Right lobe of liver (tissue), 4 donors: Measurements from ENCODE around the gene PXDN.

Source experiments
- POLR2A ChIP-seq: fragments of 450-650 bp; IDR thresholded peaks from one replicate; pipeline ENCODE4 v1.6.1; 2017; ENCODE audit warnings: antibody characterized with exemption, mild to moderate bottlenecking
- TF ChIP-seq, protein P1 (sequence below), 4 donors: fragments of 200-600 bp in 3 of 4; fragments of 450-650 bp in 1 of 4; IDR thresholded peaks; one replicate each; pipeline versions ENCODE4 v1.5.1 to v1.8.0; 2016 to 2022; ENCODE audit warnings: antibody characterized with exemption in 4 of 4, mild to moderate bottlenecking in 2 of 4
- donor health status: DM: no; HTN: no; CAD: no.
- donor health status: DM: no; HTN: no; CAD: no.
- donor health status: DM: no; HTN: yes; CAD: no.

- TF ChIP-seq, protein P1, sequence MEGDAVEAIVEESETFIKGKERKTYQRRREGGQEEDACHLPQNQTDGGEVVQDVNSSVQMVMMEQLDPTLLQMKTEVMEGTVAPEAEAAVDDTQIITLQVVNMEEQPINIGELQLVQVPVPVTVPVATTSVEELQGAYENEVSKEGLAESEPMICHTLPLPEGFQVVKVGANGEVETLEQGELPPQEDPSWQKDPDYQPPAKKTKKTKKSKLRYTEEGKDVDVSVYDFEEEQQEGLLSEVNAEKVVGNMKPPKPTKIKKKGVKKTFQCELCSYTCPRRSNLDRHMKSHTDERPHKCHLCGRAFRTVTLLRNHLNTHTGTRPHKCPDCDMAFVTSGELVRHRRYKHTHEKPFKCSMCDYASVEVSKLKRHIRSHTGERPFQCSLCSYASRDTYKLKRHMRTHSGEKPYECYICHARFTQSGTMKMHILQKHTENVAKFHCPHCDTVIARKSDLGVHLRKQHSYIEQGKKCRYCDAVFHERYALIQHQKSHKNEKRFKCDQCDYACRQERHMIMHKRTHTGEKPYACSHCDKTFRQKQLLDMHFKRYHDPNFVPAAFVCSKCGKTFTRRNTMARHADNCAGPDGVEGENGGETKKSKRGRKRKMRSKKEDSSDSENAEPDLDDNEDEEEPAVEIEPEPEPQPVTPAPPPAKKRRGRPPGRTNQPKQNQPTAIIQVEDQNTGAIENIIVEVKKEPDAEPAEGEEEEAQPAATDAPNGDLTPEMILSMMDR (IDR thresholded peaks at IDR 0.05), result no peak
- no peak for TF ChIP-seq POLR2A
These were observed 42.6 kb downstream of the PXDN start for GRCh38 chr2:1701556-1702185.
